Stimulated activated CD8-positive, alpha-beta memory T cell treated with anti-CD3 and anti-CD28 coated beads, Interleukin-4, amount 100 ng/mL, for 4 hours (primary cell): ENCODE measurements around the gene CRBN.

Experiments used
- DNase-seq, 2 donors: peaks; one replicate each; pipeline ENCODE4 v3.0.0-alpha.2; 2020; ENCODE audit warnings: low read depth in 2 of 2, low spot score in 1 of 2

CRBN gene

GRCh38 chr3:3172627-3173026, 6.9 kb downstream of the CRBN start:
- DNase-seq = no peak

- DNase-seq = no peak
Observed at GRCh38 chr3:3170998-3171397, 8.5 kb downstream of the CRBN start.

GRCh38 chr3:3165650-3166049, 13.8 kb downstream of the CRBN start:
- no peak for DNase-seq

- no peak for DNase-seq
Observed at GRCh38 chr3:3165241-3165640, 14.2 kb downstream of the CRBN start.

GRCh38 chr3:3160826-3161225, 18.7 kb downstream of the CRBN start:
- DNase-seq = no peak

- no peak for DNase-seq
Observed at GRCh38 chr3:3157484-3157883, 22.0 kb downstream of the CRBN start.

GRCh38 chr3:3154879-3155610, 24.4 kb downstream of the CRBN start:
- DNase-seq = no peak

GRCh38 chr3:3151513-3151912, 28.0 kb downstream of the CRBN start:
- no peak for DNase-seq

GRCh38 chr3:3149560-3149959, 29.9 kb downstream of the CRBN start:
- no peak for DNase-seq

- DNase-seq = no peak
Observed at GRCh38 chr3:3145831-3146230, 33.7 kb downstream of the CRBN start.

GRCh38 chr3:3141939-3142338, 37.6 kb downstream of the CRBN start:
- no peak for DNase-seq

GRCh38 chr3:3137526-3137925, 42.0 kb downstream of the CRBN start:
- no peak for DNase-seq

- DNase-seq = no peak
Observed at GRCh38 chr3:3134750-3135448, 44.6 kb downstream of the CRBN start.

- no peak for DNase-seq
Observed at GRCh38 chr3:3133500-3133899, 46.0 kb downstream of the CRBN start.

GRCh38 chr3:3129579-3129978, 49.9 kb downstream of the CRBN start:
- DNase-seq = no peak

GRCh38 chr3:3127432-3128010, 52.0 kb downstream of the CRBN start:
- no peak for DNase-seq

- DNase-seq = peak; percentile 94
Observed at GRCh38 chr3:3126477-3127431, 52.7 kb downstream of the CRBN start, which contains the start of gene TRNT1. TSS of gene TRNT1 (plus strand) at chr3:3126940. CDS start at chr3:3129041, 2,101 bp downstream.

GRCh38 chr3:3125977-3126376, 53.5 kb downstream of the CRBN start:
- no peak for DNase-seq

- DNase-seq = no peak
Observed at GRCh38 chr3:3119393-3119851, 60.1 kb downstream of the CRBN start.

GRCh38 chr3:3117651-3118050, 61.8 kb downstream of the CRBN start:
- no peak for DNase-seq
